Erythroblast (primary cell): ENCODE results near the gene PTH1R.

Source experiments
- GATA1 ChIP-seq: IDR thresholded peaks from 2 replicates; pipeline ENCODE4 v1.6.1; 2011; ENCODE audit warnings: low read depth, mild to moderate bottlenecking, control low read depth, low read length, moderate library complexity
- POLR2A ChIP-seq: IDR thresholded peaks from 2 replicates; pipeline ENCODE4 v1.6.1; 2011; ENCODE audit warnings: mild to moderate bottlenecking, low read length

GRCh38 chr3:46850468-46850779, 27.1 kb upstream of the PTH1R start:
- no peak for TF ChIP-seq GATA1
- no peak for TF ChIP-seq POLR2A
